SHP77 treated with DMSO at 0.1 percent for 48 hours (cell line): ENCODE measurements around the gene SACS.

ENCODE experiments used
- DNase-seq: peaks from one replicate; lab custom pipeline; 2025; lab: John Stamatoyannopoulos, UW

SACS gene

GRCh38 chr13:23279321-23279720 is 154.2 kb downstream of the SACS start:
- DNase-seq, result no peak
